ENCODE measurements around the gene LIX1L.
"Not testable (repeated sequence)": the region's sequence is repeated elsewhere in the genome, so short reads cannot be mapped to it uniquely, and the experiment has no call there.

The LIX1L gene

GRCh38 chr1:145922266-145922665 lies 35.6 kb downstream of the LIX1L start:
- H3K4me3 ChIP-seq (ENCODE audit: low read depth, low read length), result no peak overlapping the region
- in situ Hi-C loops (cut with HindIII; ENCODE audit: low sequenced_read_pairs), result no loop called here
- no peak for DNase-seq (ENCODE audit: low read depth)
- TF ChIP-seq, protein P1, sequence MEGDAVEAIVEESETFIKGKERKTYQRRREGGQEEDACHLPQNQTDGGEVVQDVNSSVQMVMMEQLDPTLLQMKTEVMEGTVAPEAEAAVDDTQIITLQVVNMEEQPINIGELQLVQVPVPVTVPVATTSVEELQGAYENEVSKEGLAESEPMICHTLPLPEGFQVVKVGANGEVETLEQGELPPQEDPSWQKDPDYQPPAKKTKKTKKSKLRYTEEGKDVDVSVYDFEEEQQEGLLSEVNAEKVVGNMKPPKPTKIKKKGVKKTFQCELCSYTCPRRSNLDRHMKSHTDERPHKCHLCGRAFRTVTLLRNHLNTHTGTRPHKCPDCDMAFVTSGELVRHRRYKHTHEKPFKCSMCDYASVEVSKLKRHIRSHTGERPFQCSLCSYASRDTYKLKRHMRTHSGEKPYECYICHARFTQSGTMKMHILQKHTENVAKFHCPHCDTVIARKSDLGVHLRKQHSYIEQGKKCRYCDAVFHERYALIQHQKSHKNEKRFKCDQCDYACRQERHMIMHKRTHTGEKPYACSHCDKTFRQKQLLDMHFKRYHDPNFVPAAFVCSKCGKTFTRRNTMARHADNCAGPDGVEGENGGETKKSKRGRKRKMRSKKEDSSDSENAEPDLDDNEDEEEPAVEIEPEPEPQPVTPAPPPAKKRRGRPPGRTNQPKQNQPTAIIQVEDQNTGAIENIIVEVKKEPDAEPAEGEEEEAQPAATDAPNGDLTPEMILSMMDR (IDR thresholded peaks at IDR 0.05; ENCODE audit: low read depth, low read length, missing control alignments), result no peak

DNA sequence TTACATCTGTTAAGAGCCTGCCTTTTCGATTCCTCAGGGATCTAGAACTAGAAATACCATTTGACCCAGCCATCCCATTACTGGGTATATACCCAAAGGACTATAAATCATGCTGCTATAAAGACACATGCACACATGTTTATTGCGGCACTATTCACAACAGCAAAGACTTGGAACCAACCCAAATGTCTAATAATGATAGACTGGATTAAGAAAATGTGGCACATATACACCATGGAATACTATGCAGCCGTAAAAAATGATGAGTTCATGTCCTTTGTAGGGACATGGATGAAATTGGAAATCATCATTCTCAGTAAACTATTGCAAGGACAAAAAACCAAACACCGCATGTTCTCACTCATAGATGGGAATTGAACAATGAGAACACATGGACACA lies 37.5 kb downstream of the LIX1L start:
- DNase-seq (ENCODE audit: low read depth); in situ Hi-C loops (cut with HindIII; ENCODE audit: low sequenced_read_pairs); H3K4me3 ChIP-seq (ENCODE audit: low read depth, low read length): not testable (repeated sequence)

DNA sequence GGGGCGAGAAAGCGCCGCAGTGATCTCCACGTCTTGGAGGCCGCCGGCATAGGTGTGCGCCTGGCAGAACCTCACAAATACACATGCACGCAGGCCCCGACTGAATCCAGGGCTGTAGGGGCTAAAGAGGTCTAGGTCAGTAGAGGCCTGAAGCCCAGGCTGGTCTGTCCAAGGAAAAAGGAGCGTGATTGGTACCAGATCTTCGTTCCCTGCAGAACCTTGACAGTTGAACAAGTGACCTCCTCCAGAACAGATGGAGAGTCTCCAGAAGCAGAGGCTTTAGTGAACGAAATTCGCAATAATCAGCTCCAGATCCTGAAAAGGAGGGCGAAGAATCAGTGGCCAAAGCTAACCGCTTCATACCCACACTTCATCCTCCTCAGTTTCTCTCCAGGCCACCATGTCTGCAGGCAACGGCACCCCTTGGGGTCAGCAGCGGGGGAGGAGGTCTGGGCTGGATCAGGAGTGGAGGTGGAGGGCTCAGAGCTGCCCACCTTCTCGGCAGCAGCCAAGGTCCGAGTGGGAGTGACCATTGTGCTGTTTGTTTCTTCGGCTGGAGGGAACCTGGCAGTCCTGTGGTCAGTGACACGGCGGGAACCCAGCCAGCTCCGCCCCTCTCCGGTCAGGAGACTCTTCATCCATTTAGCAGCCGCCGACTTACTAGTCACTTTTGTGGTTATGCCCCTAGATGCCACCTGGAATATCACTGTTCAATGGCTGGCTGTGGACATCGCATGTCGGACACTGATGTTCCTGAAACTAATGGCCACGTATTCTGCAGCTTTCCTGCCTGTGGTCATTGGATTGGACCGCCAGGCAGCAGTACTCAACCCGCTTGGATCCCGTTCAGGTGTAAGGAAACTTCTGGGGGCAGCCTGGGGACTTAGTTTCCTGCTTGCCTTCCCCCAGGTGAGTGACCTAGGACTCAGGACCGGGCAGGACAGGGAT lies 38.6 kb downstream of the LIX1L start:
- DNase-seq (ENCODE audit: low read depth), result no peak
- peak overlapping the region; percentile 94 for H3K4me3 ChIP-seq (ENCODE audit: low read depth, low read length)
- in situ Hi-C loops (cut with HindIII; ENCODE audit: low sequenced_read_pairs), result no loop called here
- TF ChIP-seq, protein P1 (IDR thresholded peaks at IDR 0.05; ENCODE audit: low read depth, low read length, missing control alignments), result peak; percentile 13

- in situ Hi-C loops (cut with HindIII; ENCODE audit: low sequenced_read_pairs), result no loop called here
- H3K4me3 ChIP-seq (ENCODE audit: low read depth, low read length), result peak within 1 kb of the TSS; percentile 94
- peak; percentile 63 for DNase-seq (ENCODE audit: low read depth)
- TF ChIP-seq, protein P1 (IDR thresholded peaks at IDR 0.05; ENCODE audit: low read depth, low read length, missing control alignments), result no peak
Observed at GRCh38 chr1:145918144-145918991, 39.4 kb downstream of the LIX1L start, which contains the start of gene PEX11B. TSS of gene PEX11B (minus strand) at chr1:145918717. CDS start at chr1:145918688, 29 bp downstream.

- TF ChIP-seq, protein P1 (IDR thresholded peaks at IDR 0.05; ENCODE audit: low read depth, low read length, missing control alignments), result no peak
- in situ Hi-C loops (cut with HindIII; ENCODE audit: low sequenced_read_pairs), result no loop called here
- no peak for DNase-seq (ENCODE audit: low read depth)
- peak overlapping the region; percentile 94 for H3K4me3 ChIP-seq (ENCODE audit: low read depth, low read length)
Observed at GRCh38 chr1:145917595-145917994, 40.2 kb downstream of the LIX1L start.

DNA sequence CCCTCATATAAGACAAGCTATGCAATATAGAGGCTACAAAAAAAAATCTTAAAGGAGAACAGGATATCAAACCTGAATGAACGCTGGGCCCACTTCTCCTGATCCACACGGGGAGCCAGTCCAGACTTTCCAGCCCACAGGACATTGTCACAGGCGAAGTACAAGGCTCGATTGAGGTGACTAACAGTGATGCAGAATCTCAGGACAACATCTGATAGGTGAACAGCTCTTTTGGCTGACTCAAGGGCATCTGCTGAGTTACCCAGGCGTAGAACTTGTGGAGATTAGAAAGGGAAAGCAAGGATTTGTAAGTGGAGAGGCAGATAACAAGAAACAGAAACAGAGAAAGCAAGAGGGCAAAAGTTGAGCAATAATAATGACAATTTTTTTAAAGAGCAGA lies 41.1 kb downstream of the LIX1L start:
- DNase-seq (ENCODE audit: low read depth), result no peak

More for the DNA sequence above, 41.1 kb downstream of the LIX1L start:
- no peak overlapping the region for H3K4me3 ChIP-seq (ENCODE audit: low read depth, low read length)
- in situ Hi-C loops (cut with HindIII; ENCODE audit: low sequenced_read_pairs), result no loop called here
- TF ChIP-seq, protein P1 (IDR thresholded peaks at IDR 0.05; ENCODE audit: low read depth, low read length, missing control alignments), result no peak

Measured in astrocyte of the cerebellum (primary cell).